Spinal cord (tissue), 10 donors: ENCODE measurements around the gene SH2B3. TPM values are rescaled to one million over a fixed set of nuclear protein-coding genes. Genes with fewer than 3 reads are reported as not detected.
"Not testable (repeated sequence)": the region's sequence is repeated elsewhere in the genome, so short reads cannot be mapped to it uniquely, and the experiment has no call there.

Experiments
- DNase-seq, 6 donors: peaks; one replicate each; pipeline versions ENCODE4 v3.0.0 to v3.0.0-alpha.2; 2013 to 2015; ENCODE audit warnings: low spot score in 6 of 6, low read depth in 4 of 6
- H3K27ac ChIP-seq: one replicate; pipeline ENCODE4 v1.5.1; 2013; ENCODE audit warnings: low read depth, low read length, control low read depth
- H3K27me3 ChIP-seq: one replicate; pipeline ENCODE4 v1.6.1; 2013; ENCODE audit warnings: low read length; ENCODE audit not compliant: control insufficient read depth, insufficient read depth
- H3K36me3 ChIP-seq: one replicate; pipeline ENCODE4 v1.6.1; 2013; ENCODE audit warnings: low read length; ENCODE audit not compliant: control insufficient read depth, insufficient read depth
- H3K4me1 ChIP-seq: one replicate; pipeline ENCODE4 v1.6.1; 2013; ENCODE audit warnings: low read length; ENCODE audit not compliant: control insufficient read depth, insufficient read depth
- H3K4me3 ChIP-seq: one replicate; pipeline ENCODE4 v1.5.1; 2013; ENCODE audit warnings: low read depth, low read length, control low read depth
- H3K9me3 ChIP-seq: one replicate; pipeline ENCODE4 v1.6.1; 2013; ENCODE audit warnings: low read length; ENCODE audit not compliant: control insufficient read depth, insufficient read depth
- WGBS: methylation state at CpG from one replicate; pipeline ENCODE4 v1.1.5; 2013; ENCODE audit warnings: missing lambda C conversion rate; ENCODE audit not compliant: insufficient coverage; 5-methylcytosine and 5-hydroxymethylcytosine counted together
- polyA plus RNA-seq, 2 donors: library from polyadenylated mRNA; unstranded; fragments of 120-200 nt; gene quantifications; one replicate each; pipeline ENCODE4 v1.2.1, GENCODE V29; 2013; ENCODE audit not compliant: insufficient read length in 2 of 2
- total RNA-seq, 2 donors: library from RNA; depleted of rRNA in 1 of 2; stranded (reverse); fragments of 120-200 nt in 1 of 2; fragments of >200 nt in 1 of 2; gene quantifications; one replicate each; pipeline versions ENCODE4 v1.2.3 to v1.2.4, GENCODE V29; 2013 to 2014
- donor health status: healthy.

The SH2B3 gene
- total and polyA plus RNA-seq, 4 donors, result 8.0 to 13.7 (median 11.3) TPM

DNA sequence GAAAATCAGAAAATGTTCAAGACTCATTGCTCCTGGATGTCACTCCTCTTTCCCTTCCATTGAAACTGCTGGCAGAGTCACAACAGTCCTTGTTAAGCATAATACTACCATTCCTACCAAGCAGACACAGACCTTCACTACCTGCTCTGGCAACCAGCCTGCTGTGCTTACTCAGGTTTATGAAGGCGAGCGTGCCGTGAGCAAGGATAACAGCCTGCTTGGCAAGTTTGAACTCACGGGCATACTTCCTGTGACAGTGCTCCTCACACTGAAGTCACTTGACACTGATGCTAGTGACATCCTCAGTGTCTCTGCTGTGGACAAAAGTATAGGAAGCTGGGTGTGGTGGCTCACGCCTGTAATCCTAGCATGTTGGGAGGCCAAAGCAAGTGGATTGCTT is 21.1 kb upstream of the SH2B3 start:
- no peak overlapping the region for H3K27ac ChIP-seq
- WGBS, result 93% methylated on average over 3 of the region's 5 CpGs
- DNase-seq, result no peak
- H3K36me3 ChIP-seq, result no peaks in the 10 kb centered on the region
- no peaks in the 10 kb centered on the region for H3K9me3 ChIP-seq
- no peaks in the 10 kb centered on the region for H3K27me3 ChIP-seq
- no peaks in the 10 kb centered on the region for H3K4me1 ChIP-seq
- no peak overlapping the region for H3K4me3 ChIP-seq

DNA sequence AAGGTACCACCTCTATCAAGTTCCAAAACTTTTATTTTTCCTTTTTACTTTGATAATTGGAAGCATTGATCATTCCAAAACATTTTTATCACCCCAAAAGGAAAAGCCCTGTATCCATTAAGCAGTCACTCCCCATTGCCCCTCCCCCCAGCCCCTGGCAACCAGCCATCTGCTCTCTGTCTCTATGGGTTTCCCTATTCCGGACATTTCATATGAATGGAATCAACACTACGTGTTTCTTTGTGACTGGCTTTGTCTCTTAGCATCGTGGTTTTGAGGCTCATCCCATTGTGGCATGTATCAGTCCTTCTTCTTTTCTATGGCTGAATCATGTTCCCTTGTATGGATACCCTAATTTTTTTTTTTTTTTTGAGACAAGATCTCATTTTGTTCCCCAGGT is 18.8 kb upstream of the SH2B3 start:
- WGBS, result 10% methylated on average over 2 of the region's 3 CpGs
- no peak for DNase-seq

DNA sequence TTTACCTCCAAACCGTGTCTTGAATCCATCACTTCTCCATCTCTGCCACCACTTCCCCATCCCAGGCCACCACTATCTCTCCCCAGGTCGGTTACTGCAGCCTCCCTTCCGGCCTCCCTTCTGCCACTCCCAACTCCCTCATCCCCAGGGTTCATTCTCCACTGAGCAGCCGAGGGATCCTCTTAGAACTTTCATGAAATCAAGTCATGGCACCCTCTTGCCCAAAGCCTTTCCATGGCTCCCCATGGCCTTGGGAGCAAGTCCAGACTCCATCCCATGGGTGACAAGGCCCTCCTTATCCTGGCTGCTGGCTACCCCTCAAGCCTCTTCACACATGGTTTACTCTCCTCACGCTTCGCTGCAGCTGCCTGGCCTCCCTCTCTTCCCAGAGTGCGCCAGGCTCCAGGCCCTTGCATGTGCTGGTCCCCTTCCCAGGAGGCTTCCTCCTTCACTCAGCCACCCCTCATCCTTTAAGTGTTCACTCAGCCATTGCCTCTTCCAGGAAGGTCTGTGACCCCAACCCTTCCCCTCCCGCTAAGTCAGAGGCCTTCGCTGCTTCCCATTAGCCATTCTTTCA is 17.9 kb upstream of the SH2B3 start:
- Histone ChIP-seq H3K4me3 (no peak overlapping the region), H3K9me3 (no peaks in the 10 kb centered on the region), H3K4me1 (no peaks in the 10 kb centered on the region), H3K27me3 (no peaks in the 10 kb centered on the region), H3K36me3 (no peaks in the 10 kb centered on the region), H3K27ac (no peak overlapping the region)
- WGBS, result 72% methylated on average over 9 of the region's 9 CpGs
- no peak for DNase-seq

More for the DNA sequence above, 18.8 kb upstream of the SH2B3 start:
- Histone ChIP-seq H3K9me3 (no peaks in the 10 kb centered on the region), H3K27ac (no peak overlapping the region), H3K4me1 (no peaks in the 10 kb centered on the region), H3K4me3 (no peak overlapping the region), H3K36me3 (no peaks in the 10 kb centered on the region), H3K27me3 (no peaks in the 10 kb centered on the region)

DNA sequence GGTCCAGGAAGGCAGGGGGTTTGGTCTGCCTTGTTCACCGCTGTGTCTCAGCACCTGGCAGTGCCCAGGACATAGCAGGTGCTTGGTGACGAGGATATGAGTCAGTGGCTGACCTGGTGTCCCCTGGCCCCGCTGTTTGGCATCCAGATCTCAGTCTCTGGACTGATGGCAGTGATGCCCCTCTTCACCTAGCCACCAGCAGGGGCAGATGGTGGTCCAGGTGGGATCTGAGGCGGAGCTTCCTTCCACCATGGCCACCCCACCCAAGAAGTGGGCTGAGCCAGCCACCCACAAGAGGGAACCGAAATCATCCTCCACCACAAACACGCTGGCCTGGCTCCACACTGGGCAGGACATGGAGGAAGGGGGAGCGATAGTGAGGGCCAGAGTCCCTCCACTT is 16.1 kb upstream of the SH2B3 start:
- Histone ChIP-seq H3K4me1 (no peaks in the 10 kb centered on the region), H3K27me3 (no peaks in the 10 kb centered on the region), H3K9me3 (no peaks in the 10 kb centered on the region), H3K4me3 (no peak overlapping the region), H3K36me3 (no peaks in the 10 kb centered on the region), H3K27ac (no peak overlapping the region)
- no peak for DNase-seq
- WGBS, result 62% methylated on average over 4 of the region's 7 CpGs

DNA sequence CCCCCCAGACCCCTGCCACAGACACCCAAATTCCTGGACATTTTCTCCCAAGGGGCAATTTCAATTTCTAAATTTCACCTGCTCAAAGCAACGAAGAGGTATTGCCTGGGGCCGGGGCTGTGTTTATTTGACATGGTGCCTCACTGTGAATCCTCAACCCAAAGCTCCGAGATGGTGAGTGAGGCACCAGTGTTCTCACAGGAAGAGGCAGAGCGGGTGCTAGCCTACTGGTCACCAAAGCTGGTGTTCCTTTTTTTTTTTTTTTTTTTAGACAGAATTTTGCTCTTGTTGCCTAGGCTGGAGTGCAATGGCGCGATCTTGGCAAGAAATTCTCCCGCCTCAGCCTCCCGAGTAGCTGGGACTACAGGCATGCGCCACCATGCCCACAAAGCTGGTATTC is 14.8 kb upstream of the SH2B3 start:
- H3K27me3 ChIP-seq, result no peaks in the 10 kb centered on the region
- no peaks in the 10 kb centered on the region for H3K9me3 ChIP-seq
- H3K27ac ChIP-seq, result no peak overlapping the region
- H3K36me3 ChIP-seq, result no peaks in the 10 kb centered on the region
- no peak overlapping the region for H3K4me3 ChIP-seq
- DNase-seq, result no peak
- 84% methylated on average over 8 of the region's 9 CpGs for WGBS
- no peaks in the 10 kb centered on the region for H3K4me1 ChIP-seq

DNA sequence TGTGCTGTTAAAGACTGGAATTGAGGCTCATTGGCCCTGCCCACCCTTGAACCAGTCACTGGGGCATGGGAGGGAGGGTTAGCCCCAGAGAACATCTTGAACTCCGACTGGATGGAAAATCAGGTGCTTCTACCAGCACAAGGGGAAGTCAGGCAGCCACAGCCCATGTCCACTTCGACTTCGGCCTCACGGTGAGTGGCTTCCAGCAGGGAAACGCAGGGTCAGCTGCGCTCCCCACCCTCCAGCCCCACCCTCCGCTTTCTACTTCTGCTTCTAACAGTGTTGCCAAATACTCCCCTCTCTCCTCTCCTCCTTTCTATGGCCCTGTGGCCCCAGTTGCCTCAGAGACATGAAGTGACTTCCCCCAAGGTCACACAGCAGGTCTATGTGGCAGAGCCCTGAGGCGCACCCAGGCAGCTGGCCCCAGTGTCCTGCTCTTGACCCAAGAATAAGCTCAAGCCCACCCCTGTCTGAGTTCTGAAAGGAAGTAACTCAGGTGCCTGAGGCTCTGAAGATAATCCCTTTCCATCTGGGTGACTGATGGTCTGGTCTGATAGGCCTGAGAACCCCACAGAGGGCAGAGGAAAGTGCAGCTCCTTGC is 11.9 kb upstream of the SH2B3 start:
- Histone ChIP-seq H3K9me3 (no peaks in the 10 kb centered on the region), H3K4me1 (peaks cover 6% of the 10 kb centered on the region), H3K27ac (no peak overlapping the region), H3K4me3 (no peak overlapping the region), H3K36me3 (no peaks in the 10 kb centered on the region), H3K27me3 (no peaks in the 10 kb centered on the region)
- DNase-seq, result no peak
- WGBS, result 59% methylated on average over 6 of the region's 8 CpGs

DNA sequence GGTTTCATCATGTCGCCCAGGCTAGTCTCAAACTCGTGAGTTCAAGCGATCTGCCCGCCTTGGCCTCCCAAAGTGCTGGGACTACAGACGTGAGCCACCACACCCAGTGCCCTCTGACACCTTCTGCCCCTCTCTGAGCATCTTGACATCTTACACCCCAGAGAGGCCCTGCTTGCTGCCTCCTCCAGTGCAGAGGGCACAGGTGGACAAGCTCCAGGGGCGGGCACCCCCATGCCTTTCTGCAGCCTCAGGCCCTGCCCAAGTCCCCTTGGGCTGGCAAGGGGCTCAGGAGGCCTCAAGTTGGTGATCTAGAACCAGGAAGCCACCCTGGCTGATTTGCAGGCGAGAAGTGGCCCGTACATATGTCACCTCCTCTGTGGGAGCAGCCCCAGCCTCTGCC is 11.2 kb upstream of the SH2B3 start:
- Histone ChIP-seq H3K9me3 (no peaks in the 10 kb centered on the region), H3K27ac (no peak overlapping the region), H3K27me3 (no peaks in the 10 kb centered on the region), H3K4me3 (no peak overlapping the region), H3K4me1 (peaks cover 6% of the 10 kb centered on the region), H3K36me3 (no peaks in the 10 kb centered on the region)
- WGBS, result 76% methylated on average over 7 of the region's 8 CpGs
- DNase-seq, result no peak

DNA sequence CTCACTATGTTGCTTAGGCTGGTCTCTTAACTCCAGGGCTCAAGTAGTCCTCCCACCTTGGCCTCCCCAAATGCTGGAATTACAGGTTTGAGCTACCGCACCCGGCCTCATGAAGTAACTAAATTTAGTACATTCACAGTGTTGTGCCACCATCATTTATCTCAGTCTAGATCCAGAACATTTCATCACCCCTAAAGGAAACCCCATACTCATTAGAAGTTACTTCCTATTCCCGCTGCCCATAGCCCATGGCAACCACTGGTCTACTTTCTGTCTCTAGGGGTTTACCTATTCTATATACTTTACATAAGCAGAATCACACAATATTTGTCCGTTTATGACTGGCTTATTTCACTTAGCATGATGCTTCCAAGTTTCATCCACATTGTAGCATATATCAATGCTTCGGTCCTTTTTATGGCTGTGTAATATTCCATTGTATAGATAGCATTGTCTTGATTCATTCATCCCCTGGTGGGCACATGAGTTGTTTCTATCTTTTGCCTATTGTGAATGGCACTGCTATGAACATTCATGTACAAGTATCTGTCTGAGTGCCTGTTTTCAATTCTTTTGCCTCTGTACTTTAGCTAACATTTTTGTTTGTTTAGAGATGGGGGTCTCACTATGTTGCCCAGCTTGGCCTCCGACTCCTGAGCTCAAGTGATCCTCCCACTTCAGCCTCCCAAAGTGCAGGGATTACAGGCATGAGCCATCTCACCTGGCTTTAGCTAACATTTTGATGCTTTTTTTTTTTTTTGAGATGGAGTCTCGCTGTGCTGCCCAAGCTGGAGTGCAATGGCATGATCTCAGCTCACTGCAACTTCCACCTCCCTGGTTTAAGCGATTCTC is 10.2 kb upstream of the SH2B3 start:
- H3K9me3 ChIP-seq, result no peaks in the 10 kb centered on the region
- no peak overlapping the region for H3K27ac ChIP-seq
- no peaks in the 10 kb centered on the region for H3K36me3 ChIP-seq
- no peak overlapping the region for H3K4me3 ChIP-seq
- H3K27me3 ChIP-seq, result no peaks in the 10 kb centered on the region
- peaks cover 6% of the 10 kb centered on the region for H3K4me1 ChIP-seq
- WGBS, result 100% methylated on average over 2 of the region's 8 CpGs
- DNase-seq, result no peak

DNA sequence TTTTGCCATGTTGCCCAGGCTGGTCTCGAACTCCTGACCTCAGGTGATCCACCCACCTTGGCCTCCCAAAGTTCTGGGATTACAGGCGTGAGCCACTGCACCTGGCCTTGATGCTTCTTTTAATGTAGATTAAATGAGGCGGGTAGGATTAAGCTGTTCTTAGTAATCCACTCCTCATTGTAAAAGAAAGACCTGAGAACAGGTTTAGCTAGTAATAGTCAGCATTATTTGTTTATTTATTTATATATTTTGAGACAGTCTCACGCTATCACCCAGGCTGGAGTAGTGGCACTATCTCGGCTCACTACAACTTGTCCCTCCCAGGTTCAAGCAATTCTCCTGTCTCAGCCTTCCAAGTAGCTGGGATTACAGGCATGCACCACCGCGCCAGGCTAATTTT is 9.5 kb upstream of the SH2B3 start:
- not testable (repeated sequence) for H3K9me3 ChIP-seq, H3K4me1 ChIP-seq, H3K27me3 ChIP-seq, DNase-seq, H3K27ac ChIP-seq, H3K36me3 ChIP-seq, H3K4me3 ChIP-seq
- 94% methylated on average over 2 of the region's 7 CpGs for WGBS
